ENCODE data around the gene PCDHGB7.
A peak's percentile ranks its signal among the peaks of the same experiment; 100 is the strongest.

- TF ChIP-seq CTCF (optimal IDR thresholded peaks at IDR 0.05 in 1 of 3, IDR thresholded peaks at IDR 0.05 in 1 of 3, conservative IDR thresholded peaks at IDR 0.05 in 1 of 3; ENCODE audit: extremely low read depth in 1 of 3, insufficient read depth in 2 of 3, low read length in 3 of 3) (peak; percentile 58 to 78 (median 69)), EZH2 (IDR thresholded peaks at IDR 0.05; ENCODE audit: low read length) (no peak)
Measured at GRCh38 chr5:141430332-141431113, 13.0 kb downstream of the PCDHGB7 start, which contains the start of gene PCDHGA12.
